ENCODE measurements around the gene PLA2G2E.
A peak's percentile ranks its signal among the peaks of the same experiment; 100 is the strongest.

Gene PLA2G2E

GRCh38 chr1:19923137-19923952 is at the start of gene PLA2G2E:
Gene PLA2G2E, minus strand, starts transcription at chr1:19923617. Its CDS starts 58 bp downstream, at chr1:19923559.
- Mint-ChIP-seq H3K27me3 (ENCODE audit: low read depth) (peaks cover 7% of the 10 kb centered on the region), H3K9me3 (no peaks in the 10 kb centered on the region), H3K4me1 (peaks cover 5% of the 10 kb centered on the region), H3K4me3 (no peak within 1 kb of the TSS), H3K27ac (no peak within 1 kb of the TSS), H3K36me3 (ENCODE audit: low read depth) (no peaks in the 10 kb centered on the region)
- no peak for TF ChIP-seq CTCF (IDR thresholded peaks at IDR 0.05; ENCODE audit: unreplicated experiment in 3 of 3)

GRCh38 chr1:19971664-19972063 is 48.2 kb upstream of the PLA2G2E start:
- no peak for TF ChIP-seq CTCF (IDR thresholded peaks at IDR 0.05; ENCODE audit: unreplicated experiment in 3 of 3)
- H3K36me3 Mint-ChIP-seq (ENCODE audit: low read depth): no peaks in the 10 kb centered on the region
- peaks cover 6% of the 10 kb centered on the region for H3K27me3 Mint-ChIP-seq (ENCODE audit: low read depth)
- H3K9me3 Mint-ChIP-seq: peaks cover 5% of the 10 kb centered on the region
- peaks cover 12% of the 10 kb centered on the region for H3K4me1 Mint-ChIP-seq
- no peak overlapping the region for H3K4me3 Mint-ChIP-seq
- no peak overlapping the region for H3K27ac Mint-ChIP-seq

GRCh38 chr1:19969898-19970660 is 46.7 kb upstream of the PLA2G2E start:
- Mint-ChIP-seq H3K4me1 (peaks cover 12% of the 10 kb centered on the region), H3K4me3 (no peak overlapping the region), H3K27me3 (ENCODE audit: low read depth) (peaks cover 6% of the 10 kb centered on the region), H3K27ac (no peak overlapping the region), H3K36me3 (ENCODE audit: low read depth) (no peaks in the 10 kb centered on the region), H3K9me3 (peaks cover 5% of the 10 kb centered on the region)
- no peak for TF ChIP-seq CTCF (IDR thresholded peaks at IDR 0.05; ENCODE audit: unreplicated experiment in 3 of 3)

- Mint-ChIP-seq H3K27me3 (ENCODE audit: low read depth) (peaks cover 6% of the 10 kb centered on the region), H3K27ac (peak overlapping the region in 1 of 3 experiments; percentile 50), H3K4me3 (no peak overlapping the region), H3K9me3 (peaks cover 9% of the 10 kb centered on the region), H3K36me3 (ENCODE audit: low read depth) (no peaks in the 10 kb centered on the region), H3K4me1 (peaks cover 12% of the 10 kb centered on the region)
- TF ChIP-seq CTCF (IDR thresholded peaks at IDR 0.05; ENCODE audit: unreplicated experiment in 3 of 3): no peak
These were observed 44.4 kb upstream of the PLA2G2E start for GRCh38 chr1:19967808-19968207.

GRCh38 chr1:19964542-19964941 is 41.1 kb upstream of the PLA2G2E start:
- H3K4me3 Mint-ChIP-seq: no peak overlapping the region
- H3K36me3 Mint-ChIP-seq (ENCODE audit: low read depth): no peaks in the 10 kb centered on the region
- peaks cover 21% of the 10 kb centered on the region for H3K27me3 Mint-ChIP-seq (ENCODE audit: low read depth)
- H3K4me1 Mint-ChIP-seq: peaks cover 12% of the 10 kb centered on the region
- no peak for TF ChIP-seq CTCF (IDR thresholded peaks at IDR 0.05; ENCODE audit: unreplicated experiment in 3 of 3)
- peaks cover 6% of the 10 kb centered on the region for H3K9me3 Mint-ChIP-seq
- no peak overlapping the region for H3K27ac Mint-ChIP-seq
